B cell (primary cell): ENCODE results near the gene TNFAIP2. TPM values are rescaled to one million over a fixed set of nuclear protein-coding genes. Genes with fewer than 3 reads are reported as not detected.

Experiments
- ATAC-seq: fragments of 200-7000 bp; cut with Tn5 transposase; one replicate; pipeline ENCODE4 v1.10.0; 2021; ENCODE audit warnings: low read depth, mild to moderate bottlenecking, moderate number of reproducible peaks, moderate library complexity
- CTCF ChIA-PET: fragments of 350-600 bp; sonication (Branson Sonifier 250); formaldehyde crosslinking; loops from one replicate; lab custom pipeline; 2021; ENCODE audit warnings: antibody characterized with exemption, inconsistent platforms; lab: Charles Lee
- POLR2A ChIA-PET: fragments of 350-600 bp; sonication (Branson Sonifier 250); formaldehyde crosslinking; loops from one replicate; lab custom pipeline; 2021; ENCODE audit warnings: antibody characterized with exemption; lab: Charles Lee
- DNase-seq: peaks from one replicate; pipeline ENCODE4 v3.0.0; 2013
- H2AFZ ChIP-seq: 2 replicates; pipeline ENCODE4 v1.6.1; 2012; ENCODE audit warnings: mild to moderate bottlenecking, low read depth, low read length; ENCODE audit not compliant: insufficient read depth, poor library complexity, severe bottlenecking
- H3K27ac ChIP-seq, 2 donors: 1 replicate in 1 of 2; 2 replicates in 1 of 2; pipeline ENCODE4 v1.5.1; 2012 to 2013; ENCODE audit warnings: low read length in 2 of 2, mild to moderate bottlenecking in 2 of 2, moderate library complexity in 1 of 2
- H3K27me3 ChIP-seq, 4 experiments: fragments of 200-600 bp in 1 of 4; sonication (generic) in 1 of 4; replicated peaks in 1 of 4; 1 replicate in 2 of 4; 2 replicates in 2 of 4; pipeline versions ENCODE4 v1.6.1 to v1.7.0; 2013 to 2016; ENCODE audit warnings: low read length in 3 of 4, mild to moderate bottlenecking in 2 of 4, mixed read lengths in 1 of 4, moderate library complexity in 1 of 4; ENCODE audit not compliant: insufficient read depth in 4 of 4, control insufficient read depth in 3 of 4; ENCODE audit errors: control extremely low read depth in 1 of 4
- H3K36me3 ChIP-seq, 2 experiments: replicated peaks in 1 of 2; 1 replicate in 1 of 2; 2 replicates in 1 of 2; pipeline versions ENCODE4 v1.6.1 to v1.7.1; 2013; ENCODE audit warnings: low read length in 1 of 2; ENCODE audit not compliant: insufficient read depth in 2 of 2, control insufficient read depth in 1 of 2; ENCODE audit errors: control extremely low read depth in 1 of 2, extremely low read depth in 1 of 2
- H3K4me1 ChIP-seq, 2 donors: fragments of 200-600 bp in 1 of 2; sonication (generic) in 1 of 2; 1 replicate in 1 of 2; 2 replicates in 1 of 2; pipeline versions ENCODE4 v1.5.1 to v1.6.1; 2013 to 2017; ENCODE audit warnings: low read length in 2 of 2; ENCODE audit not compliant: control insufficient read depth in 2 of 2, insufficient read depth in 2 of 2
- H3K4me2 ChIP-seq: replicated peaks from 2 replicates; pipeline ENCODE3; 2012; ENCODE audit warnings: mild to moderate bottlenecking, low read depth, low read length; ENCODE audit not compliant: poor library complexity, severe bottlenecking
- H3K4me3 ChIP-seq, 5 experiments: fragments of 200-600 bp in 1 of 5; sonication (generic) in 1 of 5; 1 replicate in 3 of 5; 2 replicates in 2 of 5; pipeline versions ENCODE4 v1.5.1 to v1.7.0; 2011 to 2016; ENCODE audit warnings: low read length in 4 of 5, mild to moderate bottlenecking in 4 of 5, low read depth in 2 of 5, control low read depth in 1 of 5, moderate library complexity in 1 of 5; ENCODE audit not compliant: insufficient read depth in 1 of 5; ENCODE audit errors: control extremely low read depth in 1 of 5, extremely low read depth in 1 of 5
- H3K79me2 ChIP-seq: fragments of 200-600 bp; sonication (generic); one replicate; pipeline ENCODE4 v1.6.0; 2016; ENCODE audit warnings: low read length; ENCODE audit not compliant: control insufficient read depth, insufficient read depth
- H3K9ac ChIP-seq: fragments of 200-600 bp; sonication (generic); 2 replicates; pipeline ENCODE4 v1.6.1; 2017; ENCODE audit warnings: mild to moderate bottlenecking, low read length, moderate library complexity
- H3K9me3 ChIP-seq, 3 donors: one replicate each; pipeline versions ENCODE4 v1.6.1 to v1.7.1; 2013; ENCODE audit warnings: low read length in 2 of 3; ENCODE audit not compliant: control insufficient read depth in 2 of 3, insufficient read depth in 1 of 3; ENCODE audit errors: control extremely low read depth in 1 of 3
- H4K20me1 ChIP-seq: 2 replicates; pipeline ENCODE4 v1.6.0; 2012; ENCODE audit warnings: mild to moderate bottlenecking, low read length; ENCODE audit not compliant: insufficient read depth, control insufficient read depth, poor library complexity, severe bottlenecking
- H3K27ac Mint-ChIP-seq: one replicate; pipeline ENCODE4 v1.8.0; 2021; ENCODE audit warnings: mixed read lengths
- H3K27me3 Mint-ChIP-seq: one replicate; pipeline ENCODE4 v1.8.0; 2021; ENCODE audit warnings: mixed read lengths
- H3K4me1 Mint-ChIP-seq: one replicate; pipeline ENCODE4 v1.8.0; 2021; ENCODE audit warnings: mixed read lengths
- H3K4me3 Mint-ChIP-seq: one replicate; pipeline ENCODE4 v1.8.0; 2021; ENCODE audit warnings: mixed read lengths
- H3K9me3 Mint-ChIP-seq: one replicate; pipeline ENCODE4 v1.8.0; 2022; ENCODE audit warnings: mixed read lengths; ENCODE audit not compliant: insufficient read depth
- CTCF ChIP-seq: fragments of 200-600 bp; IDR thresholded peaks from one replicate; pipeline ENCODE4 v1.8.0; 2022; ENCODE audit warnings: antibody characterized with exemption, mild to moderate bottlenecking
- EZH2 ChIP-seq: IDR thresholded peaks from 2 replicates; pipeline ENCODE4 v1.6.1; 2012; ENCODE audit warnings: borderline replicate concordance, low read depth, mild to moderate bottlenecking, moderate library complexity, low read length; ENCODE audit not compliant: insufficient read depth, poor library complexity, severe bottlenecking
- WGBS: methylation state at CpG from one replicate; pipeline ENCODE4 v1.1.5; 2013; ENCODE audit warnings: missing lambda C conversion rate; ENCODE audit not compliant: insufficient coverage; 5-methylcytosine and 5-hydroxymethylcytosine counted together
- intact Hi-C: fragments of 100-400 bp; cut with micrococcal nuclease; formaldehyde crosslinking; loops from one replicate; pipeline ENCODE4 v1.10.0; 2022
- polyA plus RNA-seq: library from polyadenylated mRNA; depleted of rRNA; stranded (reverse); fragments of >200 nt; gene quantifications from 2 replicates; pipeline ENCODE4 v1.2.3, GENCODE V29; 2012
- total RNA-seq, 2 donors: library from RNA; stranded (reverse); fragments of 120-200 nt in 1 of 2; gene quantifications; 1 replicate in 1 of 2; 2 replicates in 1 of 2; pipeline versions ENCODE4 v1.2.3 to v1.2.4, GENCODE V29; 2013 to 2022

The TNFAIP2 gene
- total and polyA plus RNA-seq, 2 donors (not counting 1 experiment from before 2014, with no cell fraction given), result 1.5 to 9.0 TPM

- H3K27ac Mint-ChIP-seq, result no peak overlapping the region
- POLR2A ChIA-PET, result interaction anchor here (0.7 kb wide), 2 partner anchors 311 to 440 kb away, joined by 5 read pairs; no protein-coding TSS in a partner anchor
- no peaks in the 10 kb centered on the region for H3K36me3 ChIP-seq
- H3K4me3 ChIP-seq, result no peak overlapping the region
- H3K9ac ChIP-seq, result no peak overlapping the region
- no peak overlapping the region for H3K27ac ChIP-seq
- CTCF ChIA-PET, result interaction anchor here (0.7 to 4.7 kb wide), 11 partner anchors 12 to 640 kb away, joined by 3 to 35 read pairs (median 4); no protein-coding TSS in a partner anchor
- H4K20me1 ChIP-seq, result no peaks in the 10 kb centered on the region
- DNase-seq (no peak), ATAC-seq (no peak)
- WGBS, result 86% methylated on average over 10 of the region's 11 CpGs
- peaks cover 10 to 18% of the 10 kb centered on the region in 2 donors for H3K4me1 ChIP-seq
- no peak overlapping the region for H2AFZ ChIP-seq
- no peak overlapping the region for H3K4me3 Mint-ChIP-seq
- H3K4me2 ChIP-seq, result no peak overlapping the region
- peaks cover 5% of the 10 kb centered on the region for H3K4me1 Mint-ChIP-seq
- peaks cover 0 to 11% (median 5%) of the 10 kb centered on the region in 4 experiments for H3K27me3 ChIP-seq
- TF ChIP-seq EZH2, result no peak
- no peak for TF ChIP-seq CTCF
- H3K9me3 Mint-ChIP-seq, result no peaks in the 10 kb centered on the region
- H3K9me3 ChIP-seq, result peaks cover 0 to 3% (median 0%) of the 10 kb centered on the region in 3 donors
- intact Hi-C loops, result loop anchor here (1.0 to 5.0 kb wide), 3 partner anchors 12 to 468 kb away; no protein-coding TSS in a partner anchor
- H3K27me3 Mint-ChIP-seq, result no peaks in the 10 kb centered on the region
- H3K79me2 ChIP-seq, result no peaks in the 10 kb centered on the region
Measured at GRCh38 chr14:103078860-103079587, 44.2 kb upstream of the TNFAIP2 start.

- Histone ChIP-seq H2AFZ (no peak overlapping the region), H3K4me1 (no peaks in the 10 kb centered on the region), H3K27ac (no peak overlapping the region), H3K27me3 (peaks cover 0 to 21% (median 1%) of the 10 kb centered on the region in 4 experiments), H3K36me3 (no peaks in the 10 kb centered on the region), H4K20me1 (no peaks in the 10 kb centered on the region), H3K4me2 (no peak overlapping the region), H3K9ac (no peak overlapping the region), H3K9me3 (peaks cover 0 to 3% (median 0%) of the 10 kb centered on the region in 3 donors), H3K79me2 (no peaks in the 10 kb centered on the region), H3K4me3 (no peak overlapping the region)
- CTCF ChIA-PET, result no interaction called here
- DNase-seq (no peak), ATAC-seq (no peak)
- Mint-ChIP-seq H3K27me3 (peaks cover 7% of the 10 kb centered on the region), H3K4me1 (peaks cover 2% of the 10 kb centered on the region), H3K9me3 (no peaks in the 10 kb centered on the region), H3K27ac (no peak overlapping the region), H3K4me3 (no peak overlapping the region)
- intact Hi-C loops, result no loop called here
- 100% methylated on average over 2 of the region's 2 CpGs for WGBS
- POLR2A ChIA-PET, result no interaction called here
- no peak for TF ChIP-seq CTCF
- no peak for TF ChIP-seq EZH2
Measured at GRCh38 chr14:103081951-103082350, 41.3 kb upstream of the TNFAIP2 start.
